GM12865 (cell line): ENCODE data around the gene DTNBP1.
A peak's percentile ranks its signal among the peaks of the same experiment; 100 is the strongest.

Experiments used
- DNase-seq: peaks from one replicate; pipeline ENCODE4 v3.0.0; 2010; ENCODE audit warnings: low read depth
- H3K4me3 ChIP-seq: 2 replicates; pipeline ENCODE4 v1.5.1; 2011; ENCODE audit warnings: mild to moderate bottlenecking, low read depth, low read length, control low read depth
- TF ChIP-seq, protein P1 (sequence below): IDR thresholded peaks from 2 replicates; pipeline ENCODE4 v1.5.1; 2011; ENCODE audit warnings: low read length, control low read depth, low read depth, inconsistent platforms; ENCODE audit not compliant: insufficient read depth; ENCODE audit errors: missing control alignments

The DTNBP1 gene

DNA sequence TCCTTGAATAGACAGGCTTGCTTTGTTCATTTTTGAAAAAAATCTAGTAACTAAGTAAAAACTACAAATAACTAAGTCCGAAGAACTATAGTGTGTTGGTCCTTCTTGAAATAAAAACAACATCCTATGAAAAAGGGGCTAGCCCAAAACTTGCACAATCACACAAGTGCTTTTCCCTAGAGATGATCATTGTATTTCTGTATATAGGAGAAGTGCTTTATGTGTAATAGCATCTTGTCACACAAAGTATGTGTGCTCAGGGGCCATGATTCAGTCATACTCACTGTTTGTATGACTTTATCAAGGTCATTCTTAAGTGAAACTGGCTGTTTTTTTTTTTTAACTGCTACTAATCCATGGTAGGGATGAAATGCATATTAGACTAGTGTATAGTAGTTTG, 179.8 kb downstream of the DTNBP1 start:
- no peak overlapping the region for H3K4me3 ChIP-seq
- DNase-seq = no peak
- TF ChIP-seq, protein P1, sequence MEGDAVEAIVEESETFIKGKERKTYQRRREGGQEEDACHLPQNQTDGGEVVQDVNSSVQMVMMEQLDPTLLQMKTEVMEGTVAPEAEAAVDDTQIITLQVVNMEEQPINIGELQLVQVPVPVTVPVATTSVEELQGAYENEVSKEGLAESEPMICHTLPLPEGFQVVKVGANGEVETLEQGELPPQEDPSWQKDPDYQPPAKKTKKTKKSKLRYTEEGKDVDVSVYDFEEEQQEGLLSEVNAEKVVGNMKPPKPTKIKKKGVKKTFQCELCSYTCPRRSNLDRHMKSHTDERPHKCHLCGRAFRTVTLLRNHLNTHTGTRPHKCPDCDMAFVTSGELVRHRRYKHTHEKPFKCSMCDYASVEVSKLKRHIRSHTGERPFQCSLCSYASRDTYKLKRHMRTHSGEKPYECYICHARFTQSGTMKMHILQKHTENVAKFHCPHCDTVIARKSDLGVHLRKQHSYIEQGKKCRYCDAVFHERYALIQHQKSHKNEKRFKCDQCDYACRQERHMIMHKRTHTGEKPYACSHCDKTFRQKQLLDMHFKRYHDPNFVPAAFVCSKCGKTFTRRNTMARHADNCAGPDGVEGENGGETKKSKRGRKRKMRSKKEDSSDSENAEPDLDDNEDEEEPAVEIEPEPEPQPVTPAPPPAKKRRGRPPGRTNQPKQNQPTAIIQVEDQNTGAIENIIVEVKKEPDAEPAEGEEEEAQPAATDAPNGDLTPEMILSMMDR = no peak

DNA sequence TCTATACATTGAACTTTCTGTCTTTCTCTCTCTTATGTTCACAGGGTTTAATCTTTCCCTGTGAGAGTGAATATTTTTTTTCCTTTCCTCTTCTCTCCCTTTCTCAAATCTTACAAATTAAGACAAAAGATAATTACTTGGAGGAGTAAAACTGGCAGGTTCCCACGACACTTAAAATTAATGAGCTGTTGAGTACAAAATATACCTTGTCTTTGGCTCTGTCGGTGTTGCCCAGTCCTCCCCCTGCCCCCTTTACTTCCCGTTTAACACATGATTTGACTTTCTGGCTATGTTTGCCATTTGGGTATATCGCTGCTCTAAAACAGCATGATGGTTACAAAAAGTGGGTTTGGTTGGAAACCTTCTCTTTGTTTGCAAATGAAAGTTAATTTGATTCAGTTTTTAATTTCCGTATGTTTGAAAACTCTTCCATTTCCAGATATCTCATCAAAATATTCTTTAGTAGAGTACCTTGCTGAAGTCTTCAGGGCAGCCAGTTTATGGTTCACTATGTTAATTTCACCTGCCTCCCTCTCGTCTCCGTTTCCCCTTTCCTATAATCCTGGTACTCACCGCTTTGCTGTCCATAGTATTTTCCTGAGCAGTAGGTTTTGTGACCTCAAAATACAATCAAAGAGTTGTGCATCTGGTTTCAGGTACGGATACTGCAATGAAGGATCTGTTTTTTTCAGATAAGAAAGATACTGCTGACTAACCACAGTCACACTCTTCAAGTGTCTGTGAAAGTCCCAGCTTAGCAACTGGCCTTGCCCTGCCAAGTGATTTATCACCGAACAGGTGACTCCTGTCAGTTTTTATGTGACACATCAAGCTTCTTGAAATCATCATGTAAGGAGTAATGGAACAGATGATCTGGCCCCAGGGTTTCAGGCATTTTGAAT, 181.2 kb downstream of the DTNBP1 start:
- TF ChIP-seq, protein P1 = no peak
- H3K4me3 ChIP-seq = no peak overlapping the region
- DNase-seq = peak; percentile 31

DNA sequence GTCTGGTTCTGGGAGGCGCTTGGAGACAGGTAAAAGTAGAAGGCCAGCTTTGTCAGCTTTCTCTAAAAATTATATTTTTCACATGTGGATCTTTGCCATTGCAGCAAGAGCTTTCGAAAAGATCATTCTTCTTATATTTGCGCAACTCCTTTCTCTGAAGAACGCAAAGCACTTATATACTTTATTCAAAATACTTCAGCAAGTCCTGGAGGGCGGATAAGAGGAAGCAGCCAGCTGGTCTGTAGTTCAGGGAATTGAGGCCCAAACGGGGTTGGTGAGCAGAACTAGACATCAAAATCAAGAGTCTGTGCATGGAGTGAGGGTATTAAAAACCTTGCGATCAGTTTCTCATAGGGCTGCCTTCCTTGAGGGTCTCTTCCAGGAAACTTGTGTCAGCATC, 182.3 kb downstream of the DTNBP1 start:
- TF ChIP-seq, protein P1 = no peak
- H3K4me3 ChIP-seq = no peak overlapping the region
- no peak for DNase-seq

DNA sequence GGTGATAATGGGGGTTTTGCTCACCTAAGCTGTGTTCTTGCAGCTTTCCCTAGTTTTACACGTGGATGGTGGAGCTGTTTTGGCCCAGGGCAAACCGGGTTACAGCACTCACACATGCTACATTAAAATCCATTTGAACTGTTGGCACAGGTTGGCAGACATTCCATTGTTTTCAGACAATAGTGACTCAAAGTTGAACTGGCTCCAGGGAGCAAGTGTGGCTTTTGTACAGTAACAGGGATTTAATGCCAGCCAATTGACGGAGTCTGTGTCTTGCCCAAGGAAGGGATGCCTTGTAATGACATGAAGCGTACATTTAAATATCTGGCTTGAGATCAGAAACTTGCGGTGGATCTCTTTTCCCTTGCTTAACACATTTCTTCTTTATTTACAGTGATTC, 183.1 kb downstream of the DTNBP1 start:
- no peak for DNase-seq

DNA sequence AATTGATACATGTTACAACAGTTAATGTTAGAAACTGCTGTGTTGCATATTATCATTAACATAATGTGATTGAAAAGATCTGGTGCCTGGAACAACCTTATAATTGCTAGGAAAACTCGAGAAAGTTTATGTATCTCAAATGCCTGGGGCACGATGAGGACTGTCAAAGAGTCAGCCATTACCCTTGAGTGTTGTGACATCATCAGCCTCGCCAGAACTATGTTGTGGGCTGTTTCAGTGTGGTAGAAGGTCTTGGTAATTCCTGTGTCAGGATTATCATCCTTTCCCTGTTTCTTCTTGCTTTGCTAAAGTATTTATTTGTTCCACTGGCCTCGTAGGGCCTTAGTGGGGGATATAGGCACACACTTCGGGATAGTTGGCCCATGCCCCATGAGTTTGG, 185.1 kb downstream of the DTNBP1 start:
- no peak for DNase-seq
- no peak overlapping the region for H3K4me3 ChIP-seq
- TF ChIP-seq, protein P1 = no peak

More for the DNA sequence above, 183.1 kb downstream of the DTNBP1 start:
- TF ChIP-seq, protein P1 = no peak
- H3K4me3 ChIP-seq = no peak overlapping the region

DNA sequence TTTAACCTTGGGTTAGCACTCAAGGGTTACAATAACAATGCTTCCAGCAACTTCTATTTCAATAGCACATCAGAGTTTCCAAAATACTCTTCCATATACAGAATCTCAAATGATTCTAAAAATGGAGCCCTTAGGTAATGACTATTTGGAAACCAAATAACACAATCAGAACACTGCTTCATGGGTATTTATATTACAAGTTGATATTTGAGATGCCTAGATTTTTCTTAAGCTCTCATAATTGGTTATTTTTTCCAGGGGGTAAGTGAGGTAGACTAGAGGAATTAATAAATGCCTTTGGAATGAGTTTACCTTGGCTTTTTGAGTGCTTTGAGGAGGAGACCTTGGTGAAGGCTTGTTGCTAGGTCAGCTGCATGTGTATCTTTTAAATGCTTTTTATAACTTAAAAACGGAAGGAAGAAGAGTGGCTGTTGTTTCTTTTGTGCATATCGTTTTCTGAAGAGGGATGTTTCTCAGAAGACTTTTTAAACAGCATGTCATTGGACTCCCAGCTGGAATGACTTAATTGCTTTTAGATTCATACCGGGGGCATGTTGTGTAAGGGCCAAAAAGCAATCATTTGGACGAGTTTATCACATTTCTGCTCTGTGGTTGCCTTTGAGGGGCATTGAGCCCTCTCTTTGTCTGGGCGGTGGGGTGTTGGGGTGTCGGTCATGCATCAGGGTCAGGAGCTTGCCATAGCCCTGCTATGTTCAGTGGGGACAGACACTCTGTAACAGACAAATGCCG, 186.0 kb downstream of the DTNBP1 start:
- no peak overlapping the region for H3K4me3 ChIP-seq
- TF ChIP-seq, protein P1 = no peak
- DNase-seq = no peak

DNA sequence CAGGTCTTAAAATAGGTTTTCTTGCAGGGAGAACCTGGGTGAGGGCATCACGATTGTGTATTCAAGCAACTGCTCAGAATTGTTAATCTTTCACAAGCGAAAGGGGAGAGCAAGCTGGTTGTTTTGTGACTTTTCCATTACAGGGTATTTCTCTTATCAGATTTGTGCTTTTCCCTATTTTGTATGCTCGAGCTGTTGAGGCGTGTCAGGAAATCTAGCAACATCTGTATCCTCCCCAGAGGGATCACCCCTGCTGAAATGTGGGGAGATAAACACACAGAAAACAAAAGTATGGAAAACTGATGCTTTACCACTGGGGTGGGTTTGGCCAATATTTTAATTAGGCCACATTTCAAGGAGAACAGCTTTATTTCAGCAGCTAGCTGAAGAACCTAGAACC, 187.0 kb downstream of the DTNBP1 start:
- no peak overlapping the region for H3K4me3 ChIP-seq

More for the DNA sequence above, 187.0 kb downstream of the DTNBP1 start:
- TF ChIP-seq, protein P1 = no peak
- no peak for DNase-seq
